Measurements from ENCODE around the gene SCAMP2.
"Not testable (repeated sequence)": the region's sequence is repeated elsewhere in the genome, so short reads cannot be mapped to it uniquely, and the experiment has no call there.

SCAMP2 gene

GRCh38 chr15:74873036-74873755 lies at the start of gene SCAMP2:
TSS of gene SCAMP2 (minus strand) at chr15:74873365. CDS start at chr15:74873255, 110 bp downstream.
- peak within 1 kb of the TSS; percentile 62; the same call in 1 of the 2 replicates for H3K27ac ChIP-seq (ENCODE audit: low read length)

GRCh38 chr15:74920456-74920855 lies 47.3 kb upstream of the SCAMP2 start:
- peaks cover 22% of the 10 kb centered on the region; the same call in 1 of the 2 replicates for H3K36me3 ChIP-seq (replicated peaks; ENCODE audit: insufficient read depth, low read length)
- no peaks in the 10 kb centered on the region; the same call in 1 of the 2 replicates for H4K20me1 ChIP-seq (ENCODE audit: insufficient read depth, low read length)
- no peaks in the 10 kb centered on the region for H3K9me3 ChIP-seq (replicated peaks; ENCODE audit: insufficient read depth, low read length)
- no peak overlapping the region for H3K9ac ChIP-seq (ENCODE audit: low read length)
- no peaks in the 10 kb centered on the region for H3K27me3 ChIP-seq (replicated peaks; ENCODE audit: insufficient read depth, low read length)
- H3K4me1 ChIP-seq (ENCODE audit: low read length), result no peaks in the 10 kb centered on the region
- no peak overlapping the region for H3K4me2 ChIP-seq (ENCODE audit: low read depth, low read length)
- no peak for DNase-seq
- H3K4me3 ChIP-seq (ENCODE audit: low read length), result no peak overlapping the region
- H2AFZ ChIP-seq (ENCODE audit: low read length), result no peak overlapping the region
- no peak overlapping the region for H3K27ac ChIP-seq (ENCODE audit: low read length)
- no peaks in the 10 kb centered on the region for H3K9me2 ChIP-seq (replicated peaks; ENCODE audit: insufficient read depth, low read length)
- no peaks in the 10 kb centered on the region for H3F3A ChIP-seq (ENCODE audit: insufficient read depth, low read length)
- TF ChIP-seq EZH2phosphoT487 (IDR thresholded peaks at IDR 0.05; ENCODE audit: low read length) (no peak), CTCF (IDR thresholded peaks at IDR 0.05; ENCODE audit: low read length) (no peak), EZH2 (optimal IDR thresholded peaks at IDR 0.05; ENCODE audit: low read depth, low read length) (no peak)
- H3K79me2 ChIP-seq (ENCODE audit: low read length), result peaks cover 36% of the 10 kb centered on the region

More at GRCh38 chr15:74873036-74873755, at the start of gene SCAMP2:
- Histone ChIP-seq H3K9me3 (replicated peaks; ENCODE audit: insufficient read depth, low read length) (no peaks in the 10 kb centered on the region), H3K9me2 (replicated peaks; ENCODE audit: insufficient read depth, low read length) (no peaks in the 10 kb centered on the region), H3K4me3 (ENCODE audit: low read length) (peak within 1 kb of the TSS; percentile 85), H3K4me1 (ENCODE audit: low read length) (peaks cover 25% of the 10 kb centered on the region), H4K20me1 (ENCODE audit: insufficient read depth, low read length) (0 out of 2 replicates have a peak, but pooled peaks cover 6% of the 10 kb centered on the region), H3K36me3 (replicated peaks; ENCODE audit: insufficient read depth, low read length) (no peaks in the 10 kb centered on the region), H3K4me2 (ENCODE audit: low read depth, low read length) (peak within 1 kb of the TSS; percentile 94), H2AFZ (ENCODE audit: low read length) (peak within 1 kb of the TSS; percentile 98), H3K9ac (ENCODE audit: low read length) (peak within 1 kb of the TSS; percentile 85), H3K27me3 (replicated peaks; ENCODE audit: insufficient read depth, low read length) (no peaks in the 10 kb centered on the region), H3F3A (ENCODE audit: insufficient read depth, low read length) (peaks cover 15% of the 10 kb centered on the region), H3K79me2 (ENCODE audit: low read length) (peaks cover 47% of the 10 kb centered on the region)
- no peak for TF ChIP-seq CTCF (IDR thresholded peaks at IDR 0.05; ENCODE audit: low read length)
- no peak for TF ChIP-seq EZH2phosphoT487 (IDR thresholded peaks at IDR 0.05; ENCODE audit: low read length)
- no peak for TF ChIP-seq EZH2 (optimal IDR thresholded peaks at IDR 0.05; ENCODE audit: low read depth, low read length)
- DNase-seq, result peak; percentile 96

GRCh38 chr15:74917676-74918075 lies 44.5 kb upstream of the SCAMP2 start:
- Histone ChIP-seq H2AFZ (ENCODE audit: low read length) (no peak overlapping the region), H3K9me2 (replicated peaks; ENCODE audit: insufficient read depth, low read length) (no peaks in the 10 kb centered on the region), H3K36me3 (replicated peaks; ENCODE audit: insufficient read depth, low read length) (peaks cover 27% of the 10 kb centered on the region; the same call in 1 of the 2 replicates), H3K79me2 (ENCODE audit: low read length) (peaks cover 16% of the 10 kb centered on the region), H3K9ac (ENCODE audit: low read length) (no peak overlapping the region), H3K27me3 (replicated peaks; ENCODE audit: insufficient read depth, low read length) (no peaks in the 10 kb centered on the region), H3K4me3 (ENCODE audit: low read length) (no peak overlapping the region), H3K4me1 (ENCODE audit: low read length) (no peaks in the 10 kb centered on the region), H4K20me1 (ENCODE audit: insufficient read depth, low read length) (no peaks in the 10 kb centered on the region; the same call in 1 of the 2 replicates), H3F3A (ENCODE audit: insufficient read depth, low read length) (no peaks in the 10 kb centered on the region), H3K4me2 (ENCODE audit: low read depth, low read length) (no peak overlapping the region), H3K27ac (ENCODE audit: low read length) (no peak overlapping the region), H3K9me3 (replicated peaks; ENCODE audit: insufficient read depth, low read length) (no peaks in the 10 kb centered on the region)
- TF ChIP-seq CTCF (IDR thresholded peaks at IDR 0.05; ENCODE audit: low read length), result no peak
- no peak for TF ChIP-seq EZH2 (optimal IDR thresholded peaks at IDR 0.05; ENCODE audit: low read depth, low read length)
- no peak for TF ChIP-seq EZH2phosphoT487 (IDR thresholded peaks at IDR 0.05; ENCODE audit: low read length)
- no peak for DNase-seq

GRCh38 chr15:74913799-74914198 lies 40.6 kb upstream of the SCAMP2 start:
- not testable (repeated sequence) for H3K9ac ChIP-seq (ENCODE audit: low read length); H3K27ac ChIP-seq (ENCODE audit: low read length); H3K9me2 ChIP-seq (replicated peaks; ENCODE audit: insufficient read depth, low read length)

More at GRCh38 chr15:74913799-74914198, 40.6 kb upstream of the SCAMP2 start:
- H3K79me2 ChIP-seq (ENCODE audit: low read length); H3K4me1 ChIP-seq (ENCODE audit: low read length); H3K4me2 ChIP-seq (ENCODE audit: low read depth, low read length); H4K20me1 ChIP-seq (ENCODE audit: insufficient read depth, low read length); H2AFZ ChIP-seq (ENCODE audit: low read length); H3K27me3 ChIP-seq (replicated peaks; ENCODE audit: insufficient read depth, low read length); H3K9me3 ChIP-seq (replicated peaks; ENCODE audit: insufficient read depth, low read length); H3K4me3 ChIP-seq (ENCODE audit: low read length); DNase-seq: not testable (repeated sequence)
- peaks cover 16% of the 10 kb centered on the region; the same call in 1 of the 2 replicates for H3K36me3 ChIP-seq (replicated peaks; ENCODE audit: insufficient read depth, low read length)
- peaks cover 15% of the 10 kb centered on the region; the same call in 1 of the 2 replicates for H3F3A ChIP-seq (ENCODE audit: insufficient read depth, low read length)

Data from MM.1S (cell line).